ENCODE measurements around the gene PREB.

GRCh38 chr2:27149570-27150405, 15.4 kb upstream of the PREB start:
- TF ChIP-seq CTCF (conservative IDR thresholded peaks at IDR 0.05; ENCODE audit: low read depth, low read length) (no peak), EZH2 (IDR thresholded peaks at IDR 0.05; ENCODE audit: borderline replicate concordance, low read depth, low read length, poor library complexity, severe bottlenecking) (no peak)

All from A673 (cell line).